GM23338 (cell line): Measurements from ENCODE around the gene TEKT3.

ENCODE experiments used
- CREB1 ChIP-seq: fragments of 250-450 bp; sonication (Bioruptor Pico); IDR thresholded peaks from 2 replicates; pipeline ENCODE4 v1.5.0; 2020; ENCODE audit warnings: low read depth, mild to moderate bottlenecking, moderate library complexity
- CTCF ChIP-seq, 2 experiments: fragments of 200-600 bp in 1 of 2; sonication (generic) in 1 of 2; conservative IDR thresholded peaks; 2 replicates each; pipeline versions ENCODE4 v1.5.1 to v1.6.1; 2016 to 2017; ENCODE audit warnings: antibody characterized with exemption in 2 of 2, low read depth in 2 of 2, mild to moderate bottlenecking in 2 of 2, moderate library complexity in 1 of 2
- EZH2 ChIP-seq: fragments of 200-600 bp; sonication (generic); IDR thresholded peaks from one replicate; pipeline ENCODE4 v1.8.0; 2017; ENCODE audit warnings: antibody characterized with exemption, mild to moderate bottlenecking, low read depth; ENCODE audit not compliant: unreplicated experiment
- JUNB ChIP-seq: IDR thresholded peaks from one replicate; pipeline ENCODE4 v1.6.1; 2016; ENCODE audit warnings: antibody characterized with exemption; ENCODE audit not compliant: unreplicated experiment
- POLR2AphosphoS5 ChIP-seq: IDR thresholded peaks from 2 replicates; pipeline ENCODE4 v1.6.1; 2016; ENCODE audit warnings: antibody characterized with exemption, low read depth
- REST ChIP-seq: IDR thresholded peaks from one replicate; pipeline ENCODE4 v1.6.1; 2018; ENCODE audit warnings: antibody characterized with exemption; ENCODE audit not compliant: unreplicated experiment

- TF ChIP-seq CTCF (conservative IDR thresholded peaks at IDR 0.05; ENCODE audit: low read depth in 2 of 2) = no peak
- TF ChIP-seq EZH2 = no peak
- TF ChIP-seq CREB1 (CRISPR knock-in tag) = no peak
- TF ChIP-seq POLR2AphosphoS5 = no peak
- TF ChIP-seq JUNB = no peak
- TF ChIP-seq REST = no peak
These were observed 6.0 kb downstream of the TEKT3 start for GRCh38 chr17:15335446-15335845.
